ENCODE results near the gene STAT5B. TPM values are rescaled to one million over a fixed set of nuclear protein-coding genes. Genes with fewer than 3 reads are reported as not detected.
A peak's percentile ranks its signal among the peaks of the same experiment; 100 is the strongest.

STAT5B gene
- total and polyA plus RNA-seq, 9 of the 15 experiments (the other 6 are each of a cell fraction or from before 2014, with no cell fraction given): 20.8 to 176 (median 92.4) TPM

- 0 out of 2 replicates have a peak, but pooled peaks have one; percentile 33 for TF ChIP-seq ZNF589 (CRISPR knock-in tag; IDR thresholded peaks at IDR 0.05; ENCODE audit: low read depth)
- no peak for TF ChIP-seq HMG20A (CRISPR knock-in tag; conservative IDR thresholded peaks at IDR 0.05)
- no peak for TF ChIP-seq ZNF76 (CRISPR knock-in tag; IDR thresholded peaks at IDR 0.05; ENCODE audit: borderline replicate concordance)
- TF ChIP-seq U2AF1 (optimal IDR thresholded peaks at IDR 0.05; ENCODE audit: low read depth, low read length): no peak
- no peak for TF ChIP-seq NCOA4 (IDR thresholded peaks at IDR 0.05; ENCODE audit: partially characterized antibody)
- no peak for TF ChIP-seq HOMEZ (CRISPR knock-in tag; IDR thresholded peaks at IDR 0.05)
- TF ChIP-seq ZNF766 (CRISPR knock-in tag; conservative IDR thresholded peaks at IDR 0.05): 0 out of 2 replicates have a peak, but pooled peaks have one; percentile 44
- TF ChIP-seq PTBP1 (IDR thresholded peaks at IDR 0.05; ENCODE audit: low read depth, low read length): no peak
- TF ChIP-seq ZNF512 (tag; IDR thresholded peaks at IDR 0.05): no peak
- TF ChIP-seq PREB (CRISPR knock-in tag; IDR thresholded peaks at IDR 0.05): 0 out of 2 replicates have a peak, but pooled peaks have one; percentile 73
- no peak for TF ChIP-seq ZNF609 (CRISPR knock-in tag; IDR thresholded peaks at IDR 0.05; ENCODE audit: borderline replicate concordance)
- TF ChIP-seq BCLAF1 (IDR thresholded peaks at IDR 0.05; ENCODE audit: borderline replicate concordance in 1 of 2, control insufficient read depth in 1 of 2, low read depth in 2 of 2, low read length in 1 of 2): no peak
- no peak for TF ChIP-seq BCL6 (CRISPR knock-in tag; IDR thresholded peaks at IDR 0.05)
Observed at GRCh38 chr17:42322382-42323267, 46.4 kb upstream of the STAT5B start (continued).

Measured in K562 (cell line).